GM12873 (cell line): ENCODE results near the gene TPM2.

Experiments used
- CTCF ChIP-seq: IDR thresholded peaks from 2 replicates; pipeline ENCODE4 v1.5.1; 2012; ENCODE audit warnings: low read depth, mild to moderate bottlenecking, moderate library complexity, low read length, control low read depth; ENCODE audit not compliant: insufficient read depth; ENCODE audit errors: missing control alignments

The TPM2 gene

GRCh38 chr9:35732185-35732799, 42.6 kb upstream of the TPM2 start, which contains the start of the genes CREB3 and TLN1:
Gene CREB3, plus strand, starts transcription at chr9:35732666. Its CDS starts 107 bp downstream, at chr9:35732773.
Gene TLN1, minus strand, starts transcription at chr9:35732195. Its CDS starts 6,501 bp downstream, at chr9:35725694.
- TF ChIP-seq CTCF: no peak

DNA sequence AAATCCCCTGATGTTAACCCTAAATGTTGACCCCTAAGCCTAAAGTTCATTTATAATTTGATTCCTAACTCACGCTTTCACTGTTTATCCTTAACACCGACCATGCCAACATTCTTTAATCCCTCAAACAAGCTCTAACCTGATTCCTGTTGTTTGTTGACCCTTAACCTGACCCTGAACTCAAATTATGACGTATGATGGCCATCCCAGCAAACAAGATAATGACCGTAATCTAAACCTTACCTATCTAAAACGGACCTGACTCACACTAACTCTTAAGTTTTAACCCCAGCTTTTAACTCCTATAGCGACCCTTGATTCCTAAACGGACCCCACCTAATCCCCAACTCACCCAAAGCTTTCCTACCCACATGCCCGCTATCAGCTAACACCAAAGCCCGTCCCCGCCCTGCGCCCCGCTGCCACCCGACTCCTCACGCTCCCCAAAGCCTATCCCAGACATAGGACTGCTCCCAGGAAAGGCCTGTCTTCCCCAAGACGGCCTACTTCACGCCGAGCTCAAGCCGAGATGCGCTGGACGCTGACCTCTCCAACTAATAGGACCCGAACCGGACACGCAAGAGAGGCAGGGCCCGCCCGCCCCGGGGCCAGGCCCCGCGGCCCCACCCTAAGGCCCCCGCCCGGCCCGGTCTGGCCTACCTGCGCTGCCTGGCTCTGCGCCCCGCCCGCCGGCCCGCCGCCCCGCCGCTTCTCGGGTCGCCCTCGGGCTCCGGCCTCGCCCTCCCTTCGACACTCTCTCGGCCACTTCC, 41.9 kb upstream of the TPM2 start:
- TF ChIP-seq CTCF: no peak

DNA sequence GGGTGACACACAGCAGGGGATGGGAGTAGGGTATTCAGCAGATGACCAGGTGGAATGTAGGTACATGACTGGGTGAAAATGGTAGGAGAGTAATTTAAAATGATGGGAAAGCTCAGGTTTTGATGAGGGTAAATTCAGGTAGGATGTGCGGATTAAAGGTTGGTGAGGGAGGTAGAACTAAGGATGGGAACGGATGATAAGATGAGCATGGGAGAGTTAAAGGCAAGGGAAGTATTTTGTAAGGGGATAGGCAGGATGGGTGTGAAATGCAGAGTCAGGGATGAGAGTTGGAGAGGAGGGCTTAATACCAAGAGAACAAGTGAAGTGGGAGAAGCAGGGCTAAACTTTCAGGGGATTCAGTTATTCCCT, 40.7 kb upstream of the TPM2 start:
- no peak for TF ChIP-seq CTCF

DNA sequence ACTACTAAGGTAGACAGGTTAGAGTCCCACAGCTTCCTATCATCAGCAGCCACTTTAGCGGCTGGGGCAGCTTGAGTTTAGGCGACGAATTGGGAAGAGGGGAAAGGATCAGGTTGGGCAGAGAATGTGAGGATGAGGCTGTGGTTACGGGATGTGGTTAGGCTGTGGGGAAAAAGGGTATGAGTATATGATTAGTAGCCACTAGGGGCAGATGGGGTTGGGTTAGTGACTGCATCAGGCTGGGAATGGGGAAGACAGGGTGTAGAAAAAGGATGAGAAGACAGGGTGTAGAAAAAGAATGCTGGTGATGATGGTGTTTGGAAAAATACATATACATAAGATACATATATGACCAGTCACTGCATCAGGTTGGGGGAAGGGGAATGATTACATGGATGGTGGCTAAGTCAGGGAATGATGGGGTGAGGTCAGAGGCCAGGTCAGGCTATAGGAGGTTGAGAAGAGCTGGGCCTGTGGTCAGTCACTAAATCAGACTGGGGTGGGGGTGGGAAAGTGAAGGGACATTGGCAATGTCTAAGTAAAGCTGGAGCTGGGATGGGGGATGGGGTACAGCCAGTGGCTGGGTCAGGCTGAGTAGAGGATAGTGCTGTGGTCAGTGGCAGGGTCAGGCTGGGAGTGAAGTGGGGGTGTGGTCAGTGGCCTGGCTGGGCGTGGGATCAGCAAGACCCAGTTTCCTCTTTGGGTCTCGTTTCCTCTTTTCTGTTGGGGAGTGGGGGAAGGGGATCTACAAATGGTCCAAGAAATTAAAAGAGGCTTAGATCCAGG, 40.2 kb upstream of the TPM2 start:
- peak; percentile 77 for TF ChIP-seq CTCF

DNA sequence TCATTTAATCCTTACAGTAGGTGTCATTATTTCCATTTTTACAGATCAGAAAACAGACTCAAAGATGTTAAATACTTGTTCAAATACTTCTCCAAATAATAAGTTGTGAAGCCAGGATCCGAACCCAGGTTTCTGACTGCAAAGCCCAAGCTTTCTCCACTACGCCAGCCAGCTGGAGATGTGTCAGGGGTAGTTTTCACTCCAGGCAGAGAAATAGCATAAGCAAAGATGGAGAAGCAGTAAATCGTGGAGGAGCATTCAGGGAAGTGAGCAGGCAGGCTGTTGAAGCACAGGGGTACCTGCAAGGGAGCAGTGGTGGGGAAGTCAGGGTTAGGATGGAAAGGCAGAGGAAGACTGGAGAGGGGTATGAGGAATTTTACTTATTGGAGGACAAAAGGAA, 39.4 kb upstream of the TPM2 start:
- TF ChIP-seq CTCF: no peak

DNA sequence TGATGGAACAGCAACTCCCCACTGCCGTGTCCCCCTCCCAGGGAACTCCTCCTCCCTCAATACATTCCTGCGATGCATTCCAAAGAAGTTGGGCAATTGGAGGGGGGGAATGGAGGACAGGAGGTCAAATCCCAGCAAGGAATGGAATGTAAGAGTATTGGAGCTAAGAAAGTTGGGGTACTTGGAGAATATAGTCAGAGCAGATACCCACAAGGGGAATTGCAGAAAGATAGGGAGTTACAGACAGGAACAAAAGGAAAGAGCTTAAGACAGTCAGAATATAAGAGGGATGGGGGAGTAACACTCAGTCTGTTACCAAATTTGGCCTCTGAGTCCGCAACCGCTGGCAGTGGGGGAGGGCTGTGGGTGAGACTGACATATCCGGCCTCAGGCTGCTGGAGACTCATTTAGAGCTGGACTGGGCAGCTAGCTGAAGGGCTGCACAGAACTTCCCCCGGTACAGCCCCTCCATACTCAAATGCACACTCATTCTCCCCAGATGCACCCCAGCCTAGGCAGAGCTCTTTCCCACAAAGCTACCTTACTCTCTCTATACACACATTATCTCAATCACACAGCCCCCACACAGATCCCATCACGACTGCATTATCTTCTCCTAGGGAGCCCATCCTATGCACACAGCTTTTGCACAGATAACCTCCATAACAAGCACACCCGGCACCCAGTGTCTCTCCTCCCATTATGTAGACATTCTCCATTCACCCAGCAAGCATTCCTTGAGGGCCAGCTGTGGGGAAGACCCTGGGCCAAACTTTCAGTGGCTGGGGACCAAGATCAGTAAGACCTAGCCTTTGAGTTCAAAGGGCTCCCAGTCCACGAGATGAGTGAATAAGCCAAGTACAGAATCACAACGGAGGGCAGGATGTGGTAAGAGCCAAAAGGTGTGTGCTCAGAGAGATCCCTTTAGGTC, 38.6 kb upstream of the TPM2 start:
- TF ChIP-seq CTCF: no peak
